LNCAP (cell line): ENCODE results near the gene CCR8.

Experiments
- CTCF ChIP-seq: fragments of 450-650 bp; IDR thresholded peaks from 2 replicates; pipeline ENCODE4 v1.5.1; 2017; ENCODE audit warnings: mild to moderate bottlenecking

Gene CCR8

GRCh38 chr3:39327746-39328349, 1.7 kb upstream of the CCR8 start:
- TF ChIP-seq CTCF, result no peak

- TF ChIP-seq CTCF, result no peak
Observed at GRCh38 chr3:39330824-39331223, 1.3 kb downstream of the CCR8 start.

GRCh38 chr3:39332525-39332924, 3.0 kb downstream of the CCR8 start:
- TF ChIP-seq CTCF, result no peak

- no peak for TF ChIP-seq CTCF
Observed at GRCh38 chr3:39333607-39334006, 4.1 kb downstream of the CCR8 start.

GRCh38 chr3:39334205-39334604, 4.7 kb downstream of the CCR8 start:
- no peak for TF ChIP-seq CTCF

- TF ChIP-seq CTCF, result no peak
Observed at GRCh38 chr3:39338201-39338600, 8.7 kb downstream of the CCR8 start.

- TF ChIP-seq CTCF, result no peak
Observed at GRCh38 chr3:39339086-39339485, 9.6 kb downstream of the CCR8 start.
